NB4 (cell line): ENCODE measurements around the gene COG8.

Experiments
- MYC ChIP-seq: IDR thresholded peaks from 2 replicates; pipeline ENCODE4 v1.6.1; 2011; ENCODE audit warnings: low read depth, low read length
- POLR2A ChIP-seq: IDR thresholded peaks from 2 replicates; pipeline ENCODE4 v1.6.1; 2011; ENCODE audit warnings: mild to moderate bottlenecking; ENCODE audit not compliant: insufficient read length; ENCODE audit errors: extremely low read depth
- TF ChIP-seq, protein P1 (sequence below): IDR thresholded peaks from one replicate; pipeline ENCODE4 v1.5.1; 2012; ENCODE audit warnings: low read depth, low read length
- TF ChIP-seq, protein P2 (sequence below): IDR thresholded peaks from 2 replicates; pipeline ENCODE4 v1.6.1; 2011; ENCODE audit warnings: low read depth, low read length

DNA sequence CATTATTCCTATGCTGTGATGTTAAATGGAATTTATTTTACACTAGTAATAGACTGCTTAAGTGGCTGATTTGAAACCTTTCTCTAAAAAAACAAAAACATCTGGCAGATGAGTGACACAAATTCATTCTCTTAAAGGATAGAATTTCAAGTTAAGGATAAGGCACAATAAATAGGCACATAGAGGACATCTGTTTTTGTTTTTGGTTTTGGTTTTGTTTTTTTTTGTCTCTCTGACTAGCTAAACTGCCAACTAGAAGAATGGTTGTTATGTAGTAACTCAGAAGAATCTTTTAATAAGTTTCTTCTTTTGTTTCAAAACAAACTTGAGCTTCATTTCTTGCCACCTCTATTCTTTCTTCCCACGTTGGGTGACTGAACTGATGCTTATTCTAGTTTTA, 33.3 kb downstream of the COG8 start:
- TF ChIP-seq, protein P1, sequence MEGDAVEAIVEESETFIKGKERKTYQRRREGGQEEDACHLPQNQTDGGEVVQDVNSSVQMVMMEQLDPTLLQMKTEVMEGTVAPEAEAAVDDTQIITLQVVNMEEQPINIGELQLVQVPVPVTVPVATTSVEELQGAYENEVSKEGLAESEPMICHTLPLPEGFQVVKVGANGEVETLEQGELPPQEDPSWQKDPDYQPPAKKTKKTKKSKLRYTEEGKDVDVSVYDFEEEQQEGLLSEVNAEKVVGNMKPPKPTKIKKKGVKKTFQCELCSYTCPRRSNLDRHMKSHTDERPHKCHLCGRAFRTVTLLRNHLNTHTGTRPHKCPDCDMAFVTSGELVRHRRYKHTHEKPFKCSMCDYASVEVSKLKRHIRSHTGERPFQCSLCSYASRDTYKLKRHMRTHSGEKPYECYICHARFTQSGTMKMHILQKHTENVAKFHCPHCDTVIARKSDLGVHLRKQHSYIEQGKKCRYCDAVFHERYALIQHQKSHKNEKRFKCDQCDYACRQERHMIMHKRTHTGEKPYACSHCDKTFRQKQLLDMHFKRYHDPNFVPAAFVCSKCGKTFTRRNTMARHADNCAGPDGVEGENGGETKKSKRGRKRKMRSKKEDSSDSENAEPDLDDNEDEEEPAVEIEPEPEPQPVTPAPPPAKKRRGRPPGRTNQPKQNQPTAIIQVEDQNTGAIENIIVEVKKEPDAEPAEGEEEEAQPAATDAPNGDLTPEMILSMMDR, result no peak
- no peak for TF ChIP-seq POLR2A
- TF ChIP-seq MYC, result no peak
- TF ChIP-seq, protein P2, sequence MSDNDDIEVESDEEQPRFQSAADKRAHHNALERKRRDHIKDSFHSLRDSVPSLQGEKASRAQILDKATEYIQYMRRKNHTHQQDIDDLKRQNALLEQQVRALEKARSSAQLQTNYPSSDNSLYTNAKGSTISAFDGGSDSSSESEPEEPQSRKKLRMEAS, result no peak
